GM19043 (cell line): ENCODE data around the gene CDH23.
A peak's percentile ranks its signal among the peaks of the same experiment; 100 is the strongest.

ENCODE experiments used
- ATAC-seq: cut with Tn5 transposase; IDR thresholded peaks from one replicate; pipeline ENCODE4 v1.9.1; 2021; ENCODE audit warnings: low read depth; ENCODE audit not compliant: unreplicated experiment

The CDH23 gene

GRCh38 chr10:71632896-71633600, 236.3 kb downstream of the CDH23 start:
- ATAC-seq = no peak

- no peak for ATAC-seq
Measured at GRCh38 chr10:71633920-71634319, 237.2 kb downstream of the CDH23 start.

- ATAC-seq = no peak
Measured at GRCh38 chr10:71634531-71635164, 237.9 kb downstream of the CDH23 start.

- no peak for ATAC-seq
Measured at GRCh38 chr10:71635251-71635866, 238.6 kb downstream of the CDH23 start.

GRCh38 chr10:71635867-71636266, 239.1 kb downstream of the CDH23 start:
- no peak for ATAC-seq

GRCh38 chr10:71636588-71636987, 239.9 kb downstream of the CDH23 start:
- ATAC-seq = no peak

- ATAC-seq = no peak
Measured at GRCh38 chr10:71637305-71637704, 240.6 kb downstream of the CDH23 start.

- no peak for ATAC-seq
Measured at GRCh38 chr10:71638064-71638821, 241.5 kb downstream of the CDH23 start.

GRCh38 chr10:71638822-71639719, 242.4 kb downstream of the CDH23 start:
- no peak for ATAC-seq

GRCh38 chr10:71640607-71641006, 243.9 kb downstream of the CDH23 start:
- ATAC-seq = no peak

- no peak for ATAC-seq
Measured at GRCh38 chr10:71641449-71641848, 244.7 kb downstream of the CDH23 start.

GRCh38 chr10:71641986-71642385, 245.3 kb downstream of the CDH23 start:
- ATAC-seq = no peak

GRCh38 chr10:71643904-71644303, 247.2 kb downstream of the CDH23 start:
- no peak for ATAC-seq

GRCh38 chr10:71644307-71645180, 247.8 kb downstream of the CDH23 start:
- peak; percentile 47 for ATAC-seq

- no peak for ATAC-seq
Measured at GRCh38 chr10:71645185-71645584, 248.5 kb downstream of the CDH23 start.

- no peak for ATAC-seq
Measured at GRCh38 chr10:71646037-71646436, 249.3 kb downstream of the CDH23 start.

- ATAC-seq = no peak
Measured at GRCh38 chr10:71646592-71647292, 250.0 kb downstream of the CDH23 start.

GRCh38 chr10:71647526-71648253, 251.0 kb downstream of the CDH23 start:
- ATAC-seq = no peak
